NCI-H1048 (cell line): Measurements from ENCODE around the gene MORC1.
A peak's percentile ranks its signal among the peaks of the same experiment; 100 is the strongest.

Experiments
- DNase-seq: peaks from one replicate; lab custom pipeline; 2025; lab: John Stamatoyannopoulos, UW

Gene MORC1

DNA sequence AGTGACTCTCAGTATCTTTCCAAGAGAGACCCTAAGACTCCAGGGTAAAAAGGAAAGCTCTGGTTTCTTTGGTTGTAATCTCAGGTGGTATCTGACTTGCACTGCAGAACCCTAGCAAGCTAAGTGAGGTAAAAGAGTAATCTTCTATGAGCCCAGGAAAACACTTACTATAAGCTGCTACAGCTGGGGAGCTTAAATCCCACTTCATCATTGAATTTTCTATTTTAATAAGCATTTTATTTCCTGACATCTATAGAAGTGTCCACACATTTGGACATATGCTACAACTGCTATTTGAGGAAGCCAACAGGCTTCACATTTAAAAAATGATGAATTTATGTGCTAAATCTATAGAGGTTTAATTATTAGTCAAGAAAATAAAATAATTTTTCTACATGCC is 91.1 kb downstream of the MORC1 start:
- DNase-seq, result no peak

DNA sequence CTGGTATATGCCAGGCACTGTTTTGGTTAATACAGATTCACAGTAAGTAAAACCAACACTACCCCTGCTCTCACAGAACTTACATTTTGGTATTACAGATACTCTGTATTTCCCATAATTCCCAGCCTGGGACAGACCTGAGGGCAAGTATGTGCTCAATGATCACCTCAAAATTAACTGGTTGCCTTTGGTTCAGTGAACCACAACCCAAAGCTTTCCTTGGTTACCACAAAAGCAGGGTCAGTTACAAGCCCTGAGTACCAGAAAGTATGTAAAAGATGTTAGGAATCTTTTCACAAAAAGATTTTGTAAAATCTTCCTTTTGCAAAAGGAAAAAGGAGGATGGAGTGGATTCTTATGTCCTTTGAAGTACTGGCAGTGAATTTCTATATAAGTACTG is 92.0 kb downstream of the MORC1 start:
- no peak for DNase-seq

DNA sequence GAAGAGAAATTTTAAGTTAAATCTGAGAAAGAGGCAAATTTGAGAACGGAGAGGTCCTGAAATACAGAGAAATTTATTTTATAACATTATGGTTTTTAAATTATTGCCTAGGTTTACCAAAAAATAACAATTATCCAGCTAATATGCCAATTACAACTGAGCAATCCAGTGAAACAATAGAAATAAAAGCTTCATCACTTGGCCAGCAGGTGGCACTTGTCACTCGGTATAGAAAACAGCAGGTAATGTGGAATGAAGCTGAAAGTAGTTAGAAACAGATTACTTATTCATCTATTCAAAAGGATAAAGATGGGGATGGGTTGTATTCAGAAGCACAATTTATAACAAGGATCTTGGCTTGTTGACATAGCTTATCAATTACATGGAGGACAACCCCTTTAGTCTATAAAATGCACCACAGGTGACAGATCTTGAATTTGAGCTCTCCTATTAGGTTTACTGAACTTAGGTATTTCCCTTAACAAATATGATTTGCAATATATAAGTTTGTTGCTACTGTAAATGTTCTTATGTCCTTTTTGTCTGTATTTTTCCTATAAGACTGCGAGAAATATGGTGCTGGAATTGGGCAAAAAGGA is 94.2 kb downstream of the MORC1 start:
- peak; percentile 12 for DNase-seq

DNA sequence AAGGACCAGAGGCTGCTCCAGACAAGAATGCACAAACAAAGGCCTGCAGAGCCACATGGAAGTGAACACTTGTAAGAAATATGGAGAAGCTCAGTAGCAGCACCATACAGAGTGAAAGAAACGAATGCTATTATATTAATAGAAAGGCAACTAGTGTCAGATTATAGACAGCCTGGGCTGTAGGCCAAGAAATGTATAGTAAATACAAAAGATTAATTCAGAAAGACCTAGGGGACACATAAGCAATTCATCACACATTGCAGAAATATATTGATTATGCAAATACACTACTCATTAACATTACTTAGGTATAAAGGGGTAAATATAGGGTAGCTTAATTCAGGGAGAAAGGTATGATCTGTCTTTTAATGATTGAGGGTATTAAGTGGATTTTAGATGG is 94.8 kb downstream of the MORC1 start:
- no peak for DNase-seq

DNA sequence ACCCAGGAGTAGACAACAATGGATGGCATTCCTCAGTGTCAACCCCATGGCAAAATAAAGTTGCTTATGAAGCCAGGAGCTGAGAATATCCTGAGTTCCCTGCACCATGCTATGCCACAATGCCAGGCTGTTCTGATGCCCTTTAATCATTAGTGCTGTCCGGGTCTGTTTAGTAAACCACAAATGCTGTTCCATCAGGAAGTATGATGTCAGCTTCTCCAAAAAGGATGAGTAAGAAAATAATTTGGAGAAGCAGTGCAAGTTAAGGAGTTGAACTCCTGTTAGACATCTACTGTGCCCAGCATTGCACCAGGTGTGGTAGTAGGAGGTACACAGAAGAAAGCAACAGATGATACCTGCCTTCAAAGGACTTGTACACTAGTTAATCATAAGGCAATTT is 96.4 kb downstream of the MORC1 start:
- no peak for DNase-seq

DNA sequence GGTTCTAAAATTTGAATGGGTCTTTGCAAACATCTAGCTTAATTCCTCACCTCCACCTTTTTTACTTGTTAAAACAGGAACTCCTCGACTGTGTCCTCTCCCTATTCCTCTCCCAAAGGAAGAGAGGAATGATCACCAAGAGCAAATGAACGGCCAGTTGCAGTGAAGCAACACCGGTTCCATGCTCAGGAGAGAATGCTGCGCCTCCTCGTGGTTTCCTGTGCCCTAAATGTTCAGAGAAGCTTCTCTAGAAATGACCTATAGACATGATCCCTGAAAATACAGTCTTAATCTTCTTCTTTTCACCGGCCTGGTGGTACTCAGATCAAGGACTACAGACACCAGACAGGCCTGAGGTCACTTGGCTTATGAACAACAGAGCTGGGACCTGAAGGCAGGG is 99.1 kb downstream of the MORC1 start:
- no peak for DNase-seq

DNA sequence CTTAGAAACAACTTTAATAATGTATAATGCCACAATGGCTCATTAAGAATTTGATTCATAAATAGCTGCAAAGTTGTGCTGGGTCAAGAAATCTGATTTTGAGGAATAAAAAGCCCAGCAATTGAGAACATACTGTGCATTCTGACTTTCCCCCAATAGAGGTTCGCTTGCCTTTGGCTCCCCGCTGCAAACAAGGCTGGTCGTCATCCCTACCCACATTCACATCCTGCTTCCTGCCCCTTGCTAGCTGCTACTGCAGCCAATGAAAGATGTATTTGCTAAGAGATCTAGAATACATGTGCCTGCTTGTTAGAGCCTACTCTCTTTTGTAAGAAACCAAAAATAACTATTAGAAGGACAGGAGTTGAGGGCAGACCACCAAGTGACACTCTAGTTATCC is 112.5 kb downstream of the MORC1 start:
- no peak for DNase-seq

DNA sequence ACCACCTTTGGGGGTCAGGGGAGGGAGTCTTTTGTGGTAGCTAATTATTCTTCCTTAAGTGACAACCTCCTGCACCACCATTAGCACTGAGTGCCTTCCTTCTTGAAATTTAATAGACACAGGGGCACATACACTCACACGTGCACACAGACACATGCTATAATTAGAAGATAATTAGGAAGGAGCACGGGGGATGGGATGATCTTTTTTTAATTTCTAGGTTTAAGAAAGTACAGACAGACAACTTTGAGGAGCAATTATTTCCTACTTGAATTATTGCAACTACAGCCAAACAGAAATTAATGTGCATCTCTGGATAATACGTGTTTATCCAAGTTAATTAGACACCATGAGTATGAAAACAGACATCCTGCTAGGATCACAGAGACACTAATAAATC is 119.5 kb downstream of the MORC1 start:
- DNase-seq, result no peak

DNA sequence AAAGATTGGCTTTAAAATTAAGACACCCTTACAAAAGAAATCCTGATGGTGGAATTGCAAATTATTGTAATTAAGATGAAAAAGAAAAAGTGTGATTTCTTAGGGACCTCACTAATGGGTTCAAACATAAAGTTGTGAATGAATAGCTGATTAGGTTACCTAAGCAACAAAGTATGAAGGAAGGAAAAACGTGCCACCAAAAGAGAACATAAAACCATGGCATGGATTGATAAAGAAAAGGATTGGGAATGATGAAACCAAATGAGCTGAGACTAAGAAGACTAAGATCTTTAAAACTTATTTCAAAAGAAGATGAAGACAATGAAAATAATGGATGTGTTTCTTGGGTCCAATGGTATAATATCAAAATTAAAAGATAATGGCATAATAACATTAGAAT is 132.1 kb downstream of the MORC1 start:
- no peak for DNase-seq

DNA sequence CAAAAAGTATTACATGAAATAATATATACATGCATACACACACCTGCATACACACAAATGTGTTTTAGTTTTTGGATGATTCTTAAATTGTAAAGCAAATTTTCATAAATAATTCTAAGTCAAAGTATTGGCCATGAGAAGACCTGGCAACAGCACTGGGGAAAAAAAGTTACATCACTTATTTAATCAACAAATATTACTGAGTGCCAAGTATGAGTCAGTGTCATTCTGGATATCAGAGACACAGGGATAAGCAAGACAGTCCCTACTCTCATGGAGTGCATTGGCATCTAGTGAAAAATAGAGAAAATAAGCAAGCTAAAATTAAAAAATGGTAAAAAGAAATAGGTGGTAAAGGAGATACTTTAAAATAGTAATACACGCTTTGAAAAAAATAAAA is 134.9 kb downstream of the MORC1 start:
- no peak for DNase-seq

DNA sequence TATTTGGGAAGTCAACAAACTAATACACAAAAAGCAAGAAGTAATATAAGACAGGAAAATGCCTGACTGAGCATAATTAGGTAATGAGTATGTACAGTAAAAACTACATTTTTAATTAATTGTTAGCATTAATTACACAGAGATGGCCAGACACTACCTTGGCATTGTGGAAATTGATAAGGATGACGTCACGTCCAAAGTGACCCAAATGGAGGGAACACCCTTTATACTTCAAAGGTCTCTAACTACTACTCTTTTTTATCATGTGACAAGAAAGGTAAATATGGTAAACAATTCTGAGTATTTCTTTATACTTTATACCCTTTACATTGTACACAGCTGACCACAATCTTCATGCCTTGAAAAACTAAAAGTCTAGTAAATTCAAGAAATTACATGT is 141.9 kb downstream of the MORC1 start:
- DNase-seq, result no peak

DNA sequence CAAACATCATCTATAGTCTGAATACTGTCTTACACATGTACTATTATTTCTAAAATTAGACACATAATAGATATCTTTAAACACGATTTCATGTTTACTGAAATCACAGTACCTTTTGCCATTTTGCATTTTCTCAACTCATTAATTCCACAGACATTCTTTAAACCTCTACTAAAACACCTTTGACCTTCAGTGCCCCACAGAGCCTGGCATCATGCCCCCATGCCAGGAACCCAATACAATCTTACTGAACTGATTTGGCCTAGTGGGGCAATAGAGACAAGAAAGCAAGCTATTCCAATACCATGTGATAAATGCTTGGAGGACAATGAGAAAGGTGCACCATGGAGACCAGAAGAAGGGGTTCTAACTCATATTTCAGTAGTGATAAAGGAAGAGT is 144.9 kb downstream of the MORC1 start:
- no peak for DNase-seq

DNA sequence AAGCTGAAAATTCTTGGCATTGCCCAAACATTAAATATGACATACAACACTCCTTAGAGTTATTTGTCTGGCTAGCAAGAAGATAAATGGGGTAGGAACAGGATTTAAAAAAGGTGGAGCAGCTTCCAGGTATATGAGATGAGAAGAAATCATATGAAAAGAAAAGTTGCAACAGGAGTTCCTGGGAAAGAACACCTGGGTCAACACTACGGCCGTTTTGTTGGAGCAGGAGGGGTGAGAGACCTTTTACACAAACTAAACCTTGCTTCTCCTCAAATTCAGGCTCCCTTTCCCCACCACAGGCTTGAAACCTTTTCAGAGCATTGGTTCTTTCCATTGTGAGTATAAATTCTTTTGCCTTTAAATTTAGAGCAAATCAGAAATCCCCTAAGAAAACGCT is 145.5 kb downstream of the MORC1 start:
- DNase-seq, result no peak

DNA sequence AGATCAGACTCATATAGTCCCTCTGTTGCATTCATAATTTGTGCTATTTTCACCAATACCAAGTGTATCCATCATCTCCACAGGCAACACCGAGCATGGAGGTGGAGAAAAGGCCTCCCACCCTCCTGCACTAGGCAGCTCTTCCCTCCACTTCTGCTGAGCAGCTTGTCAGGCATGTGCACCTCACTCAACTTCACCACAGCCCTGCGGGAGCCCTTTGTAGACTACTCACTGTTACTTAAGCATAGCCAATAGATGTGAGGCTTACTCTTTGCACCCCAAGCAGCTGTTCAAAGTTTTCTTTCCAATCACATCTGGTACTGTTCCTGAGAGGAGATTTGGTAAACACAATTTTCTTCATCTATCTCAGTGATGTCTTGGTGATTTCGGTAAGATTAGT is 147.4 kb downstream of the MORC1 start:
- no peak for DNase-seq

DNA sequence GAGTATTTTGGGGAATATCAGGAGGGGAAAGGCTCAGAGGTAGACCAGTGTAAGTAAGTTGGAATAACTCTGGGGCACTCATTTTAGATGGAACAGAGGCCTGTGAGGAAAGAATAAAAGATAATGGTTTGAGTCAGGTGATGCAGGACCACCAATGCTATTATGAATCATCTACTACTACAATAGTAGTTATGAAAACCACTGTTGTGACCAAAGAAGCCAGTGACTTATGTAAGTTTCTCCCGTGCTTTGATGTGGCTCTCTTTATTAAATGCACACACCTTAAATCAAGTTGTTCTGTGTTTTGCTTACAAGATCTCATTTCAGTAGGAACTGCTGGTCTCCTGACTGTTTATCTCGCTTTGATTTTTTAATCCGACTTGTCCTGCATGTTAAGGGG is 151.2 kb downstream of the MORC1 start:
- no peak for DNase-seq

DNA sequence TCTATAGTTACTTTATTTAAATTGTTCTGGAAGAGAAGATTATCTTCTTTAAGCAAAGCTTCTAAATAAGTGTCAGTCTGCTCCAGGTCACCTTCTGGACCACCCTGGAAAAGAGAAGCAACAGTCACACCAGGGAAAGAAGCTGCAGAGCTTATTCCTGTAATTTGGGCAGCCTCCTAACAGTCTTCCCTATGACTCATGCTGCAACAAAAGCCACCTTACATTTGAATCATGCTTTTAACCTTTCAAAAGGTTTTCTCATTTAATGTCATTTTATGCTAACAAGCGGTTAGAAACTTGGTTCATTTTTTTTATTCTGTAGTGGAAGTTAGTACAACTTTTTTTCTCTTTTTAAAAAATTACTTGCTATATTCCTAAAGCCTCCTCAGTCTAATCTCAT is 158.9 kb downstream of the MORC1 start:
- DNase-seq, result no peak

DNA sequence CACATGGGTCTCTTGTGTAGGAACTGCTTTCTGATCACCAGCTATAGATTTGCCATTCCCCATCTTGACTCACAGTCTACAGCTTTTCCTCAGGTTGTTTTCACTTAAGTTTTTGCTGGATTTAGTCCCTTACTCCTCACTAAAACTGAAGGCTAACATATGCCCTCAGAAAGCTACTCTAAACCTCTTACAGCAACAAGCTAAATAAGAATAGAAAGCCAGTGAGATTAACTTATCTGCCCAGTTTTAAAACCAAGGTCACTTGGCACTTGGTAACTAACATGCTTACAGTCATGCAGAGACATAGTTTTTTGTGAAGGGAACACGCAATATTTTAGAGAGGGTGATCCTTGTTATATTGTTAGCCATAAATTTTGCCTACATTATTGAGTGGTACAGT is 164.2 kb downstream of the MORC1 start, which contains the start of gene GUCA1C:
Gene GUCA1C (minus strand): TSS at position 180 of the 400 bp plus-strand sequence. CDS start 117 bp downstream, at position 63.
- DNase-seq, result no peak

DNA sequence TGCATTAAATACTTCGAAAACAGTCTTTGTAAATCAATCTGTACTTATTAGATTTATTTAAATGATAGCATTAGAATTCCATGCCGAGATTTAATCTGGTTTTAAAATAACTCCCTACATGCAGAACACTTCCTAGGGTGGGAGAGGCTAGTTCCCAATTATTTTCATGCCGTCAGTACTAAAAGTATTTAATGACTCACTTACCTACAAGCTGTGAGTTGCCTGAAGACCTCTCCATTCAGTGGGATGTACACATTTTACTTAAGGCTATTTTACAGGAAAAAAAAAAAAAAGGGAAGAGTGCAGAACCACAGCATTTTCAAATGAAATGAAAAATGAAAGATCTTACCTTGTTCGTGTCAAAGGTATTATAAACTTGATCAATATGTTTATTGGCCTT is 164.7 kb downstream of the MORC1 start:
- DNase-seq, result no peak

DNA sequence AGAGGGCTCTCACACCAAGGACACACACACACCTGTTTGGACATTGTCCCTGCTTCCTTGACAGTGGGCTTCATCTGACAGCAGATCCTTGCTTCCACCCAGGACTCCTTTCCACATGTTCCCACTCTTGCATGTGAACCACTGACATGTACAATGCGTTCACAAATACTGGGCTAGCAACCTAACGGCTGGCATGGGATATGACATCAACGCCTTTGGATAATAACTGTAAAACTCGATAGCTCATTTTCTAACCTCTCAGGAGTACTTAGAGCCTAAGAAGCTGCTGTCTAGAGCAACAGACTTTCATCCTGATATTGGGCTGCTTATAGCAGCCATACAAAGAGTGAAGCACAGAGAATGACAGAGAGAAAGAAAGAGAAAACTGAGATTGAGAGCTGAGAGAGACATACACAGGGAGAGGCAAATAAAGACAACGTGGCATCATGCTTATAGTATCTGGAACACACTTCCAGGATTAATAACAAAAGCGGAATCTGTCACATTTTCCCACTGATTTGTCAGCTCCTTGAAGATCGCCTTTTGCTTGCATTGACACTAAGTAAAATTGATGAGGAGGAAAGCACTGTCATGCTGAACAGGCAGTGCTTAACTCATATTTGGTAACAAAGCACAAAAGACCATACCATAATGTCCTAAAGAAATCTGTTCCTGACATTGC is 166.0 kb downstream of the MORC1 start:
- no peak for DNase-seq

DNA sequence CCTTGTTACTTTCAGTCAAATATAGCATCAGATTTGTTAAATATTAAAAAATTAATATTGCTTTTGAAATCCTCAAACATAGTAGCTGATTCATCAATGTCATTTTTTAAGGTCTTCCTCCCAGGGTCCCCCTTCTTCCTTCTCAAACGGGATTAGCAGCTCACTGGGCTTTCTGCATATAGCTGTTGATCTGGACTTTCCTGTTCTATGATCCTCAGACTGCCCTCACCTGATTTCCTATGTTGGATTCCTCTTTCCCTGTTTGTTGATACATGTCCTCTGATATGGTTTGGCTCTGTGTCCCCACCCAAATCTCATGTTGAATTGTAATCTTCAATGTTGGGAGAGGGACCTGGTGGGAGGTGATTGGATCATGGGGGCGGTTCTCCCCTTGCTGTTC is 170.1 kb downstream of the MORC1 start:
- no peak for DNase-seq

DNA sequence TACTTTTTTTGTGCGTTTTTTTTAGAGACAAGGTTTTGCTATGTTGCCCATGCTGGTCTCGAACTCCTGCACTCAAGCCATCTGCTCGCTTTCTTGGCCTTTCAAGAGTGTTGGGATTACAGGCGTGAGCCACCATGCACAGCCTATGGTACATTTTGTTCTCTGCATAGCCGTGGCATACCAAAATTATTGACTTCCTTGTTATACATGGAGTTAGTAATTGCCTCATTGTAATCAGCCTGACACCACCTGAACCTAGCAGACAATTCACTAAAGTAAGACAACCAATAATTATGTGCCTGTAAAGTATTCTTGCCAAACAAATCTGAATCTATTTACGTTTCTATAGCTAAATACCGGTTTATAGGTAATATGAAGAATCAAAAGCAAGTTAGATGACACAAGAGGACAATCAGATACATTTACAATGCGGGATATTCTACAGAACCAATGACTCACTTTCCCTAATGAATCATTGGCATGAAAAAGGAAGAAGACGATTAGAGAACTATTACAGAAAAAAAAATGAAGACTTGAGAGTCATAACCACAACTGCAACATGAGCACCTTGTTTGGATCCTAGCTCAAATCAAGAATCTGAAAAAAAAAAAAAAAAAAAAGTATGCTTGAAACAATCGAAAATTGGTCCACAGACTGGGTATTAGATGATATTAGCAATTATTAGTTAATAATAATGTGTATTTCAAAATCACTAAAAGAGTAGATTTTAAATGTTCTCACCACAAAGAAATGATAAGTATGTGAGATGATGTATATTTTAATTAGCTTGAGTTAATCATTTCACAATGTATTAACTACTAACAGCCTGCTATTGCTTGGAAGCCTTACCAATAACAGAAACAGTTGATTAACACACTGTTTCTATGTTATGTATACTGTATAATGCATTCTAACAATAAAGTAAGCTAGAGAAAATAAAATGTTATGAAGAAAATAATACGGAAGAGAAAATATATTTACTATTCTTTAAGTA is 171.3 kb downstream of the MORC1 start:
- DNase-seq, result no peak

DNA sequence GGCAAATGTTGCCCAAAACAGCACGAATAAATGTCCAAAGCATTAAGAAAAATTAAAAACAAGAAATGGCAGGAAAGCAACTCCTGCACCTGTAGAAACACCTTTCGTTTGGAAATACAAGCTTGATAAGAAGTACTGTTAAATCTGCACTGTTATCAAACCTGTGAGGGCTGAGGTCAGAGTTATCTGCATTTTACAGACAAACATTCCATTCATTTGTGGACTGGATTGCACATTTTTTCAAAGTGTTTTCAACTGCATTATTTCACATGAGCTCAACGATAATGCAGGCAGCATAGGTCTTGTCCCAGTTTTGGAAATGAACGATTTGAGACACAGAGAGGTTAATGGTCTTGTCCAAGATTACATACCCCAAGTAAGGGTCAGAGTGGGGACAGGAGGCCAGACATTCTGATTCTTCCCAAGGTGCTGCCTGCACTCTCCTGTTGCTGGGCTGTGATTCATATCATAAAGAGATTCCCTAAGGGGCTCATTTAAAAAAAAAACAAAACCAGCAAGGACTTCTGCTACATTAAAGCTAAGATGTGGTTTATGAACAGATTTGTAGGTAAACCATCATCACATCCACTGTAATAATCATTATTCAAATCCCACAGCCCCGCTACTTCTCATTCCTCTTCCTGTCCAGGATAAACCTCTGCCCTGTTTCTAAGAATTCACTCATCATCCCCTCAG is 177.2 kb downstream of the MORC1 start:
- DNase-seq, result no peak
